ENCODE results near the gene MGAT1.

DNA sequence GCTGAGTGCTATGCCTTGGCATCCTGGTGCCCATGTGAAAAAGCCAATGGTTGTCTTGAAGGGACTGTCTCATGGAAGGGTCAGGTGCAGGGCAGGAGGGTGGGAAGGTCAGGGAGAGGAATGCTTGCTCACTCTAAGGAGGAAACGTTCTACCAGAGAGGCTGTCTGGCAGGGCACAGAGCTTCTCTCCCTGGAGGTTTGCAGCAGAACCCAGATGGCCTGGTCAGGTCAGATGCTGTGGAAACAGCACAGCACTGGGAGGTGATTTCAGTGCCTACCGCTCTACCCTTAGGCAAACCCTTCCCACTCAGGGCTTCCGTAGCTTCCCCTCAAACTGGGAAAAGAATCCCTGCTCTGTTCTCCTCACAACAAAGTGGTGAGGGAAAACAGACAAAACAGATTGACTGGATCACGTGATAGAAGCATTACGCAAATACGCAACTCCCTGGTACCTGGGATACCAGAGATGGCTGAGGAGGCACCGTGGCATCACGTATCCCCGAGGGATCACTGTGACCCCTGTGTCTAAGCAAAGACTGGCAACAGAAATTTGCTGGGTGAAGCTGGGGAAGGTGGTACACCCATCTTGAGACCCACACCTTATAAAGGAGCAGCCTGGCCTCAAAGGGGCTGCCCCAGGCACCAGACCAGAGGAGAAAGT, 3.9 kb upstream of the MGAT1 start:
- TF ChIP-seq, protein P1, sequence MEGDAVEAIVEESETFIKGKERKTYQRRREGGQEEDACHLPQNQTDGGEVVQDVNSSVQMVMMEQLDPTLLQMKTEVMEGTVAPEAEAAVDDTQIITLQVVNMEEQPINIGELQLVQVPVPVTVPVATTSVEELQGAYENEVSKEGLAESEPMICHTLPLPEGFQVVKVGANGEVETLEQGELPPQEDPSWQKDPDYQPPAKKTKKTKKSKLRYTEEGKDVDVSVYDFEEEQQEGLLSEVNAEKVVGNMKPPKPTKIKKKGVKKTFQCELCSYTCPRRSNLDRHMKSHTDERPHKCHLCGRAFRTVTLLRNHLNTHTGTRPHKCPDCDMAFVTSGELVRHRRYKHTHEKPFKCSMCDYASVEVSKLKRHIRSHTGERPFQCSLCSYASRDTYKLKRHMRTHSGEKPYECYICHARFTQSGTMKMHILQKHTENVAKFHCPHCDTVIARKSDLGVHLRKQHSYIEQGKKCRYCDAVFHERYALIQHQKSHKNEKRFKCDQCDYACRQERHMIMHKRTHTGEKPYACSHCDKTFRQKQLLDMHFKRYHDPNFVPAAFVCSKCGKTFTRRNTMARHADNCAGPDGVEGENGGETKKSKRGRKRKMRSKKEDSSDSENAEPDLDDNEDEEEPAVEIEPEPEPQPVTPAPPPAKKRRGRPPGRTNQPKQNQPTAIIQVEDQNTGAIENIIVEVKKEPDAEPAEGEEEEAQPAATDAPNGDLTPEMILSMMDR (IDR thresholded peaks at IDR 0.05; ENCODE audit: low read depth, low read length), result no peak
- TF ChIP-seq EZH2phosphoT487 (IDR thresholded peaks at IDR 0.05; ENCODE audit: low read depth), result no peak

All from OCI-LY3 (cell line).